ENCODE data around the gene RHOV.
A peak's percentile ranks its signal among the peaks of the same experiment; 100 is the strongest.

DNA sequence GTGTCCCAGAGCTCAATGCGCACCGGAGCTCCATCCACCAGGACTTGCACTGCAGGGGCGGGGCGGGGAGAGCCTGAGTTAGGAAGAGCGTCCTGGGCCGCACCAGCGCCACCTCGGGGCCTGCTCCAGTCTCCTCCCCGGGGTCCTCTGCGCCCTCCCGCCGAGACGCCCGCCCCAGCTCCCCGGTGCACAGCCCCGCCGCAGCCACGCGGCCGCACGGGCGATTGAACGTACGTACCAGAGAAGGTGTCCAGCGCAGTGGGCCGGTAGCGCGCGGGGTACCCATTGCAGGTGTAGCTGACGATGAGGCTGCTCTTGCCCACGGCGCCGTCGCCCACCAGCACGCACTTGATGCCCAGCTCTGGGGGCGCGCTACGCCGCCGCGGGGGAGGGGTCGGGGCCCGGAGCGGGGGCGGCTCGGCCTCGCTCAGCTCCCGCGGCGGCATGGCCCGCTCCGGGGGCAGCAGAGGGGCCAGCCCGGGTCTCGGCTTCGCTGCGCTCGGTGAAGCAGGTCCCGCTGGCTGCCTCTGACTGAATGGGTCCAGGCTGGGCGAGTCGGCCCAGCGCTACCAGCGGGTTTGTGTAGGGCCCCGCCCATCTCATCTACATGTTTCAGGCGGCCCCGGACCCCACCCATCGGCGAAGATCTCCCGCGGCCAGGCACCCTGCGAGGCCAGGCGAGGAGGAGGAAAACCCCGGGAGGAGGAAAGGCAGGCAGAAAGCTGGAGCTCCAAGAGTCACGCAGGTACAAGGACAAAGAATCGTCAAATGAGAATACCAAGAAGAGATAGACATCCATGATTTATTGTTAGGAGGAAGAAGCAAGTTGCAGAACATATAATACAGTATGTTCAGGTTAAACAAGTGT lies at the start of gene RHOV:
- TF ChIP-seq CTCF (IDR thresholded peaks at IDR 0.05) (peak in 1 of 4 experiments; percentile 15), POLR2A (IDR thresholded peaks at IDR 0.05) (no peak)
